SIG-M5 (cell line): Measurements from ENCODE around the gene SEC63.
A peak's percentile ranks its signal among the peaks of the same experiment; 100 is the strongest.
"Not testable (repeated sequence)": the region's sequence is repeated elsewhere in the genome, so short reads cannot be mapped to it uniquely, and the experiment has no call there.

Experiments
- DNase-seq: peaks from one replicate; lab custom pipeline; 2025; lab: John Stamatoyannopoulos, UW

Gene SEC63

GRCh38 chr6:107973594-107973993 is 15.6 kb upstream of the SEC63 start:
- DNase-seq, result no peak

- no peak for DNase-seq
These were observed 14.5 kb upstream of the SEC63 start for GRCh38 chr6:107972413-107973096.

DNA sequence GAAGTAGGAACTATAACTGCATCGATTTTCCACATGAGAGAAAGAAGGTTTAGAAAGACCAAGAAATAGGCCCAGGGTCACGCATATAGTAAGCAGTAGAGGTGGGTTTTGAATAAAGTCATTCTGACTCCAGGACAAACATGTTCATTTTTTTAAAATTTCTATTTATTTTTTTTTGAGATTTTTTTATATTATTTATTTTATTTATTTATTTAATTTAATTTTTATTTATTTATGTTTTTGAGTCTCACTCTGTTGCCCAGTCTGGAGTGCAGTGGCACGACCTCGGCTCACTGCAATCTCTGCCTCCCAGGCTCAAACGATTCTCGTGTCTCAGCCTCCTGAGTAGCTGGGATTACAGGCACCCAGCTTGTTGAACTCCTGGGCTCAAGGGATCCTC is 13.2 kb upstream of the SEC63 start:
- DNase-seq, result no peak

DNA sequence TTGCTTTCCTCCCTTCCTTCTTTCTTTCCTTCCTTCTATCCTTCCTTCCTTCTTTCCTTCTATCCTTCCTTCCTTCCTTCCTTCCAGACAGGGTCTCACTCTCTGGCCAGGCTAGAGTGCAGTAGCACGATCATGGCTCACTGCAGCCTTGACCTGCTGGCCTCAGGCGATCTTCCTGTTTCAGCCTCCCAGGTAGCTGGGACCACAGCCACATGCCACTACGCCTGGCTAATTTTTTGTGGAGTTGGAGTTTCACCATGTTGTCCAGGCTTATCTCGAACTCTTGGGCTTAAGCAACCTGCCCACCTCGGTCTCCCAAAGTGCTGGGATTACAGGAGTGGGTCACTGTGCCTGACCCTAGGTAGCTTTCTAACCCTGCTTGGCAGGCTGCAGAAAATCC is 12.2 kb upstream of the SEC63 start:
- DNase-seq, result no peak

DNA sequence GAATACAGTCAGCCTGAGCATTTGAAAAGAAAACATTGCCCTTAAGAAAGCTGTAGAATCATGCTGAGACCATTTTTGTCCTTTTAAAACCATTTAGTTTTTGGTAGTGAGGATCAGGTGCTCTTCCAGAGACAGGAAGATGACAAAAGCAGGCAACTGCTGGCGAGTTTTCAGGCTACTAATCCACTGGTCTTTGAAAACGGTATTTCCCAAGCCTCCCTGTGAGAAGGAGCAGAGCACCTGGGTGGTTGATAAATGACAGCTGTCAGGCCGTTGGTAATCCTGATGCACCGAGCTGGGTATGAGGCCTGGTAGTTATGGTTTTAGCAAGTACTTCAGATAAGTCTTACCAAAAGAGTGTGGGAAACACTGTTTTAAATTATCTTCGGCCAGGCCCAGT is 10.1 kb upstream of the SEC63 start:
- DNase-seq, result no peak

DNA sequence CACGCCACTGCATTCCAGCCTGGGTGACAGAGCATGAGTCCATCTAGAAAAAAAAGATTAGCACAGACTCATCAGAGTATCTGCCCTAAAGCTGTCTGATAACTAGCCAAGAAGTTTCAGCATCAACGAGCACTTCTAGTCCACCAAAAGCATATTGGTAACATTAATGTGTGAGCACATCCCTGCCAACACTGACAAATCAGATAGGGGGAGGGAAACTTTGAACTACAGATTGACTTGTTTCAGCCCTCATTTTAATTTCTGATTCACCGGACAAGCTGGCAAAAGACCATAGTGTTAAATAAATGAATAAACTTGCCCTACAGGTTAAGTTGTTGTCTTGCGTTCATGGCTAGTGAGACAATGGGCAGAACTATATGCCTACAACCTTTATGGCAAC is 7.7 kb upstream of the SEC63 start:
- no peak for DNase-seq

GRCh38 chr6:107962723-107963122 is 4.7 kb upstream of the SEC63 start:
- DNase-seq, result no peak

- DNase-seq, result no peak
These were observed 1.4 kb upstream of the SEC63 start for GRCh38 chr6:107959392-107959791.

DNA sequence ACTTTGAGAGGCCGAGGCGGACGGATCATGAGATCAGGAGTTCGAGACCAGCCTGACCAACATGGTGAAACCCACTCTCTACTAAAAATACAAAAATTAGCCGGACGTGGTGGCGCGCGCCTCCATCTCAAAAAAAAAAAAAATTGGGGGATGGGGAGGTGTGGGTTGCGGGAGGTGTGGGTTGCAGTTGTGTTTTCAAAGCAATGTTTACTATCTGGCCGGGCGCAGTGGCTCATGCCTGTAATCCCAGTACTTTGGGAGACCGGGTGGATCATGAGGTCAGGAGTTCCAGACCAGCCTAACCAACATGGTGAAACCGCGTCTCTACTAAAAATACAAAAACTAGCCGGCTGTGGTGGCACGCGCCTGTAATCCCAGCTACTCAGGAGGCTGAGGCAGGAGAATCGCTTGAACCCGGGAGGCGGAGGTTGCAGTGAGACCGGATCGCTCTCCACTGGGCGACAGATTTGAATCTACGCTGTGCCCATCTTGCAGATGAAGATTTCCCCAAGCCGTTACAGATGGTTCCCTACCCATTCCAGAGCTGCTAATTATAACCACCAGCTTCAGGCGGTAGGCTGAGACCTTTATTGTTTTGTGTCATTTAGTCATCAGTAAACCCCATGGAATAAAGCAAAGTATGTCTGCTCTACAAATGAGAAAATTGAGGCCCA is 818 bp upstream of the SEC63 start:
- DNase-seq, result not testable (repeated sequence)

DNA sequence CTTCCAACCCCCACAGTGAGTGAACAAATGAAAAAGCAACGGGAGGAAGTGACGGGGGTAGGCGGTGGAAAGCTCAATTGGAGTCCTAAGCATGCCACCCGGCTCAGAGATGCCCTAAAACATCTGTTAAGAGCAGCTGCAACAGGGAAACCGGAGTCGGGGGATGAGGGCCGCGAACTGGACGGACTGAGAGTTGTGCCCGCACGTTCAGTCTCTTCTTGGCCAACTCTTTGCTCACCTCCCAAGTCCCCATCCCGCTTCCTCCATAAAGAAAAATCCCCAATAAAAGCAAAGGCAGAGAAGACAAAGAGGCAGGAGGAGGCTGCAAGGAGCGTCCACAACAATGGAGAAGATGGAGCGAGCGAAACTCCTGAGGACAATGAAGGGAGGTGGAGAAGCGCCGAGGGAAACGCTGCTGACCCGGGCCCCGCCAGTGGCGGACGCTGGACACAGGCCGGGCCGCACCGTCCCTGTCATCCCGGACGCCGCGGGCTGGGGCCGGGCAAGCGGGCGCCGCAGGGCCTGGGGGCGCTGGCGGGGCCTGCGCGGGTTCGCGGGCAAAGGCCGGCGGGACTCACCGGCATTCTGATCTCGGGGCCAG is 600 bp downstream of the SEC63 start:
- peak; percentile 54 for DNase-seq

GRCh38 chr6:107956586-107957307 is 1.3 kb downstream of the SEC63 start:
- peak; percentile 43 for DNase-seq

DNA sequence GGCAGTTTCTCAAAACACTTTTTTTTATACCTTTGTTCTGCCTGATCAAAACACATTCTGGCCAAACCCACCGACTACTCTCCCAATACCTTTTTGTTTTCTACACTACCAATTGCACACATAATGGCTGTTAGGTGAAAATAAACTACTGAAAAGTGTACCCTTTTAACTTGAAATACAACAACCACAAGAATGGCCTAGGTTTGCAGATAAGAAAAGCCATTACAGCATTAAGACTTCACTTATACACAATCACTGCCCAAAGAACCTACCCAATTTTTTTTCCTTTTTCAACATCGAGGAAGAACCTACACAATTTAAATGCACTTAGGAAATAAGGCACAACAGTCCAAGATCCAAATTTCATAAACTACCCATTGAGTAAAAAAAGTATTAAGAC is 1.8 kb downstream of the SEC63 start:
- no peak for DNase-seq

- DNase-seq, result not testable (repeated sequence)
These were observed 4.1 kb downstream of the SEC63 start for GRCh38 chr6:107953858-107954414.

GRCh38 chr6:107943626-107944439 is 14.2 kb downstream of the SEC63 start:
- no peak for DNase-seq

DNA sequence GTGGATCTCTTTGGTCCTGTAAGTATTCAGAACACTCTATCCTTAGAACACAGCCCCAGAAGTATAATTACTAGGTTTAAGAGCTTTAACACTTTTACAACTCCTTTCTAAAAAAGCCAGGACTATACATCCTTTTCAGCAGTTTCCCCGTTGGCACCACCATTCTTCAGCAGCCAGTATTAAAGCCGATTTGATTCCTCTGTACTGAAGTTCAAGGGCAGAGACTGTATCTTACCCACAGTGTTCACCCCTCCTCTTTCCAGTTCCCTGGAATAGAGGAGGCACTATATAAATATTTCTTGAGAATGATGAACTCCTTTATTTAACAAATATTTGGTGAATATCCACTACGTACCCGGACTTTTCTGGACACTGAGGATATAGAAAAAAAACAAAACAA is 15.9 kb downstream of the SEC63 start:
- DNase-seq, result no peak

DNA sequence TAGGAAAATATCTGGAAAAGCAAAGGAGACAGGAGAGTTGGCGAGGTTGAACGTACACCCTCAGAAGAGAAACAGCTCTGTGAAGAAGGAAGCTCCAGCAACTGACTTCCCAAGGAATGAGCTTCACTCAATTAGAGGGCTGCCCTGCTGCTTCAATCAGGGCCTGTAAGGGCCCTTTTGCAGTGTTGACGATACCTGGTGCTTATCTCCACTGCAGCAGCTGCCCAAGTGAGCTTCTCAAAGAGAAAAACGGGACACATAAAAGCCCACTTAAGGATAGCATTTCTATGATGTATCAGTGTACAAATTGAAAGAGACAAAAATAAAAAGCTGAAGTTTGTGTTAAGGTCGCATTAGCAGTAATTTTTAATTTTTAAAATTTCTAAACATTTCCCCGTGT is 16.4 kb downstream of the SEC63 start:
- no peak for DNase-seq

- DNase-seq, result no peak
These were observed 16.8 kb downstream of the SEC63 start for GRCh38 chr6:107941199-107941598.

GRCh38 chr6:107936910-107937292 is 21.1 kb downstream of the SEC63 start:
- not testable (repeated sequence) for DNase-seq

- no peak for DNase-seq
These were observed 21.7 kb downstream of the SEC63 start for GRCh38 chr6:107936162-107936909.

DNA sequence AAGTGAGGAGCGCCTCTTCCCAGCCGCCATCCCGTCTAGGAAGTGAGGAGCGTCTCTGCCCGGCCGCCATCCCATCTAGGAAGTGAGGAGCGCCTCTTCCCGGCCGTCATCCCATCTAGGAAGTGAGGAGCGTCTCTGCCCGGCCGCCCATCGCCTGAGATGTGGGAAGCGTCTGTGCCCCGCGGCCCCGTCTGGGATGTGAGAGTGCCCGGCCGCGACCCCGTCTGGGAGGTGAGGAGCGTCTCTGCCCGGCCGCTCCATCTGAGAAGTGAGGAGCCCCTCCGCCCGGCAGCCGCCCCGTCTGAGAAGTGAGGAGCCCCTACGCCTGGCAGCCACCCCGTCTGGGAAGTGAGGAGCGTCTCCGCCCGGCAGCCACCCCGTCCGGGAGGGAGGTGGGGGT is 23.8 kb downstream of the SEC63 start:
- not testable (repeated sequence) for DNase-seq

DNA sequence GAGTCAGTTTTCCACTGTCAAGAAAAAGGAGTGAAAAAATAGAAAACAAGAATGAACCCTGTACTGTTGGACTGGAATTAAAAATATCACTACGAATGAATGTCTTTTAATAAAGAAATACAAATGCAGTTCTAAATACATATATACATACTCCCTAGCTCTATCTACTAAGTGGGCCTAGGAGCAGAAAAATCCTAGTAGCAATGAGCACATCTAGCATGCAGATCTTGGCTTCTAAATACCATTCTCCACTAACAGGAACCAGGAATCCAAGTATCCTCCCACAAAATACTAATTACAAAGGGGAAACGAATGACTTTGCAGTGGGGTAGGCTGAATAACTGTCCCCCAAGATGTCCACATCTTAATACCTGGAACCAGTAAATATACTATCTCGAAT is 25.4 kb downstream of the SEC63 start:
- no peak for DNase-seq
